IMR-90 (cell line): Measurements from ENCODE around the gene CD244. TPM values are rescaled to one million over a fixed set of nuclear protein-coding genes. Genes with fewer than 3 reads are reported as not detected.

Experiments used
- ATAC-seq: fragments of 200-7000 bp; cut with Tn5 transposase; 2 replicates; pipeline ENCODE4 v1.9.1; 2020; ENCODE audit warnings: low read depth, mild to moderate bottlenecking, moderate library complexity
- BruUV-seq: library from RNA; stranded (reverse); fragments of 400-500 nt; replicated peaks from 2 replicates; lab custom pipeline; 2021; lab: Mats Ljungman, UMichigan
- CTCF ChIA-PET: fragments of 300-600 bp; formaldehyde crosslinking; extraction: SDS; loops from one replicate; lab custom pipeline; 2021; ENCODE audit warnings: antibody characterized with exemption; lab: Yijun Ruan, JAX
- POLR2A ChIA-PET: fragments of 300-600 bp; sonication (Branson Sonifier 250); formaldehyde crosslinking; loops from one replicate; lab custom pipeline; 2022; ENCODE audit warnings: antibody characterized with exemption; ENCODE audit not compliant: unreplicated experiment; lab: Charles Lee
- DNase-seq: peaks from one replicate; pipeline ENCODE4 v3.0.0; 2013
- H2AFZ ChIP-seq: replicated peaks from 2 replicates; pipeline ENCODE3; 2013; ENCODE audit warnings: low read length, mild to moderate bottlenecking; ENCODE audit not compliant: poor library complexity
- H2AK5ac ChIP-seq: 2 replicates; pipeline ENCODE4 v1.6.1; 2013; ENCODE audit warnings: low read depth, low read length, inconsistent platforms
- H2AK9ac ChIP-seq: replicated peaks from 2 replicates; pipeline ENCODE3; 2013; ENCODE audit warnings: mild to moderate bottlenecking, low read depth, low read length, moderate library complexity; ENCODE audit not compliant: poor library complexity
- H2BK120ac ChIP-seq: 2 replicates; pipeline ENCODE4 v1.6.1; 2013; ENCODE audit warnings: low read depth, low read length, inconsistent platforms
- H2BK15ac ChIP-seq: 3 replicates; pipeline ENCODE4 v1.6.1; 2013; ENCODE audit warnings: low read depth, low read length, inconsistent platforms
- H2BK20ac ChIP-seq: 2 replicates; pipeline ENCODE4 v1.6.1; 2013; ENCODE audit warnings: low read depth, mild to moderate bottlenecking, inconsistent platforms, low read length, moderate library complexity
- H2BK5ac ChIP-seq: 2 replicates; pipeline ENCODE4 v1.6.1; 2013; ENCODE audit warnings: mild to moderate bottlenecking, low read depth, low read length, inconsistent platforms; ENCODE audit not compliant: poor library complexity, severe bottlenecking
- H3K14ac ChIP-seq: replicated peaks from 2 replicates; pipeline ENCODE4 v1.6.1; 2013; ENCODE audit warnings: low read depth, low read length, inconsistent platforms
- H3K18ac ChIP-seq: 2 replicates; pipeline ENCODE4 v1.6.1; 2013; ENCODE audit warnings: low read depth, low read length, control low read depth
- H3K23ac ChIP-seq: 2 replicates; pipeline ENCODE4 v1.6.1; 2013; ENCODE audit warnings: low read depth, low read length, inconsistent platforms
- H3K27ac ChIP-seq: 2 replicates; pipeline ENCODE4 v1.5.1; 2013; ENCODE audit warnings: mild to moderate bottlenecking, control low read depth, low read length; ENCODE audit not compliant: insufficient read depth
- H3K27me3 ChIP-seq: 2 replicates; pipeline ENCODE4 v1.6.1; 2013; ENCODE audit warnings: low read length; ENCODE audit not compliant: control insufficient read depth, insufficient read depth
- H3K36me3 ChIP-seq: 2 replicates; pipeline ENCODE4 v1.6.1; 2013; ENCODE audit warnings: low read length, mixed read lengths; ENCODE audit not compliant: control insufficient read depth, insufficient read depth
- H3K4ac ChIP-seq: 2 replicates; pipeline ENCODE4 v1.6.1; 2013; ENCODE audit warnings: low read depth, low read length, inconsistent platforms
- H3K4me1 ChIP-seq: 2 replicates; pipeline ENCODE4 v1.6.1; 2013; ENCODE audit warnings: low read length, mixed read lengths; ENCODE audit not compliant: control insufficient read depth, insufficient read depth
- H3K4me2 ChIP-seq: 2 replicates; pipeline ENCODE4 v1.6.1; 2013; ENCODE audit warnings: low read depth, mild to moderate bottlenecking, control low read depth, low read length, moderate library complexity
- H3K4me3 ChIP-seq: 2 replicates; pipeline ENCODE4 v1.5.1; 2013; ENCODE audit warnings: low read depth, mild to moderate bottlenecking, control low read depth, low read length, moderate library complexity; ENCODE audit not compliant: insufficient read depth
- H3K56ac ChIP-seq: 2 replicates; pipeline ENCODE4 v1.6.1; 2013; ENCODE audit warnings: low read length, inconsistent platforms; ENCODE audit not compliant: insufficient read depth; ENCODE audit errors: extremely low read depth
- H3K79me1 ChIP-seq, 2 experiments: 2 replicates each; pipeline ENCODE4 v1.6.1; 2013; ENCODE audit warnings: low read length in 2 of 2, inconsistent platforms in 1 of 2, low read depth in 1 of 2
- H3K9ac ChIP-seq: 2 replicates; pipeline ENCODE4 v1.6.1; 2013; ENCODE audit warnings: low read depth, low read length, control low read depth
- H3K9me1 ChIP-seq: 2 replicates; pipeline ENCODE4 v1.6.1; 2013; ENCODE audit warnings: low read length, inconsistent platforms; ENCODE audit not compliant: insufficient read depth
- H3K9me3 ChIP-seq: 2 replicates; pipeline ENCODE4 v1.6.1; 2013; ENCODE audit warnings: low read length; ENCODE audit not compliant: control insufficient read depth, insufficient read depth
- H4K20me1 ChIP-seq: 2 replicates; pipeline ENCODE4 v1.6.1; 2013; ENCODE audit warnings: low read length, inconsistent platforms; ENCODE audit not compliant: insufficient read depth
- H4K5ac ChIP-seq: 2 replicates; pipeline ENCODE4 v1.6.1; 2013; ENCODE audit warnings: mild to moderate bottlenecking, low read depth, low read length, control low read depth
- H4K8ac ChIP-seq, 2 experiments: 2 replicates each; pipeline ENCODE4 v1.6.1; 2013; ENCODE audit warnings: low read depth in 2 of 2, low read length in 2 of 2, control low read depth in 1 of 2, inconsistent platforms in 1 of 2
- H4K91ac ChIP-seq: 2 replicates; pipeline ENCODE4 v1.6.1; 2013; ENCODE audit warnings: low read depth, low read length, inconsistent platforms; ENCODE audit not compliant: insufficient read depth
- BHLHE40 ChIP-seq: fragments of 150-350 bp; IDR thresholded peaks from 2 replicates; pipeline ENCODE4 v1.6.1; 2016; ENCODE audit warnings: mild to moderate bottlenecking, low read depth, low read length
- CEBPB ChIP-seq: IDR thresholded peaks from 2 replicates; pipeline ENCODE4 v1.6.1; 2012; ENCODE audit warnings: low read depth, low read length, improper control_type of control experiment
- CHD1 ChIP-seq: IDR thresholded peaks from 2 replicates; pipeline ENCODE4 v1.6.1; 2012; ENCODE audit warnings: low read depth, low read length, improper control_type of control experiment
- FOS ChIP-seq: fragments of 150-350 bp; IDR thresholded peaks from 2 replicates; pipeline ENCODE4 v1.6.1; 2016; ENCODE audit warnings: low read depth, low read length
- MXI1 ChIP-seq: IDR thresholded peaks from 2 replicates; pipeline ENCODE4 v1.6.1; 2012; ENCODE audit warnings: low read depth, mild to moderate bottlenecking, low read length, moderate library complexity, borderline replicate concordance
- NFE2L2 ChIP-seq: fragments of 150-350 bp; IDR thresholded peaks from 2 replicates; pipeline ENCODE4 v1.6.1; 2016; ENCODE audit warnings: low read depth, mild to moderate bottlenecking, low read length
- RAD21 ChIP-seq: IDR thresholded peaks from 2 replicates; pipeline ENCODE4 v1.6.1; 2012; ENCODE audit warnings: low read length, improper control_type of control experiment
- WGBS, 2 experiments: methylation state at CpG; one replicate each; pipeline versions ENCODE4 v1.1.5 to v1.1.7; 2013; ENCODE audit warnings: missing lambda C conversion rate in 2 of 2; ENCODE audit not compliant: insufficient read length in 1 of 2; ENCODE audit errors: extremely low coverage in 2 of 2; 5-methylcytosine and 5-hydroxymethylcytosine counted together
- dilution Hi-C: fragments of 300-500 bp; cut with HindIII; formaldehyde crosslinking; loops from one replicate; pipeline ENCODE4 v1.14.3; 2018; ENCODE audit warnings: low sequenced_read_pairs; ENCODE audit not compliant: unreplicated experiment
- in situ Hi-C: fragments of 300-500 bp; cut with MboI; formaldehyde crosslinking; loops from 3 replicates; pipeline ENCODE4 v1.14.3; 2019; ENCODE audit warnings: low sequenced_read_pairs, inconsistent platforms, mixed read lengths
- intact Hi-C: fragments of 100-400 bp; cut with micrococcal nuclease; formaldehyde crosslinking; loops from 2 replicates; pipeline ENCODE4 v1.10.0; 2022
- polyA plus RNA-seq, 3 experiments: library from polyadenylated mRNA; depleted of rRNA; stranded (reverse); fragments of >200 nt; gene quantifications; 2 replicates each; pipeline ENCODE4 v1.2.3, GENCODE V29; 2012; ENCODE audit warnings: low replicate concordance in 1 of 3
- total RNA-seq: library from RNA; depleted of rRNA; stranded (reverse); fragments of >200 nt; gene quantifications from 2 replicates; pipeline ENCODE4 v1.2.3, GENCODE V29; 2012
- TF ChIP-seq, protein P1 (sequence below): fragments of 150-350 bp; IDR thresholded peaks from 2 replicates; pipeline ENCODE4 v1.6.1; 2017; ENCODE audit warnings: mild to moderate bottlenecking, antibody characterized with exemption, low read length, low read depth

Gene CD244
- total and polyA plus RNA-seq, 2 of the 4 experiments (the other 2 are of a cell fraction), result not detected

GRCh38 chr1:160810486-160810885 is 52.2 kb downstream of the CD244 start:
- Histone ChIP-seq H2AK5ac (no peak overlapping the region), H2BK120ac (no peak overlapping the region), H3K36me3 (no peaks in the 10 kb centered on the region), H3K23ac (no peak overlapping the region), H3K9me1 (no peaks in the 10 kb centered on the region), H4K8ac (no peak overlapping the region), H4K20me1 (no peaks in the 10 kb centered on the region), H2AFZ (no peak overlapping the region), H3K56ac (no peak overlapping the region), H3K27ac (no peak overlapping the region), H3K4me3 (no peak overlapping the region), H3K27me3 (no peaks in the 10 kb centered on the region), H3K79me1 (no peaks in the 10 kb centered on the region), H2BK5ac (no peak overlapping the region), H2BK20ac (no peak overlapping the region), H3K4me1 (no peaks in the 10 kb centered on the region), H3K4me2 (no peak overlapping the region), H3K4ac (no peak overlapping the region), H3K9ac (no peak overlapping the region), H3K9me3 (0 out of 2 replicates have a peak, but pooled peaks cover 3% of the 10 kb centered on the region), H4K91ac (no peak overlapping the region), H2AK9ac (no peak overlapping the region), H3K14ac (no peak overlapping the region), H4K5ac (no peak overlapping the region), H2BK15ac (no peak overlapping the region), H3K18ac (no peak overlapping the region)
- CTCF ChIA-PET, result no interaction called here
- dilution Hi-C loops (no loop called here), intact Hi-C loops (no loop called here), in situ Hi-C loops (no loop called here)
- POLR2A ChIA-PET, result no interaction called here
- ATAC-seq (no peak), DNase-seq (no peak)
- no TSS peak for BruUV-seq
- no CpG with 5 or more reads among the region's 1 CpG for WGBS, 2 experiments
- TF ChIP-seq, protein P1, sequence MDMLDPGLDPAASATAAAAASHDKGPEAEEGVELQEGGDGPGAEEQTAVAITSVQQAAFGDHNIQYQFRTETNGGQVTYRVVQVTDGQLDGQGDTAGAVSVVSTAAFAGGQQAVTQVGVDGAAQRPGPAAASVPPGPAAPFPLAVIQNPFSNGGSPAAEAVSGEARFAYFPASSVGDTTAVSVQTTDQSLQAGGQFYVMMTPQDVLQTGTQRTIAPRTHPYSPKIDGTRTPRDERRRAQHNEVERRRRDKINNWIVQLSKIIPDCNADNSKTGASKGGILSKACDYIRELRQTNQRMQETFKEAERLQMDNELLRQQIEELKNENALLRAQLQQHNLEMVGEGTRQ, result no peak
- TF ChIP-seq NFE2L2 (no peak), RAD21 (no peak), FOS (no peak), BHLHE40 (no peak), CHD1 (no peak), MXI1 (no peak), CEBPB (no peak)
